Liver (tissue), 9 donors: ENCODE measurements around the gene SNX18. TPM values are rescaled to one million over a fixed set of nuclear protein-coding genes. Genes with fewer than 3 reads are reported as not detected.

Experiments
- DNase-seq: peaks from one replicate; pipeline ENCODE4 v3.0.0-alpha.2; 2017; ENCODE audit warnings: low spot score
- H3K27ac ChIP-seq, 2 donors: one replicate each; pipeline ENCODE4 v1.7.0; 2013; ENCODE audit warnings: inconsistent platforms in 2 of 2, low read length in 2 of 2, control low read depth in 1 of 2, low read depth in 1 of 2, mild to moderate bottlenecking in 1 of 2
- H3K27me3 ChIP-seq, 4 donors: one replicate each; pipeline versions ENCODE4 v1.6.1 to v1.7.0; 2013; ENCODE audit warnings: low read length in 3 of 4, inconsistent platforms in 1 of 4, mild to moderate bottlenecking in 1 of 4, moderate library complexity in 1 of 4; ENCODE audit not compliant: control insufficient read depth in 4 of 4, insufficient read depth in 4 of 4
- H3K36me3 ChIP-seq, 4 donors: one replicate each; pipeline versions ENCODE4 v1.6.1 to v1.7.0; 2013; ENCODE audit warnings: low read length in 3 of 4, mild to moderate bottlenecking in 3 of 4, low read depth in 1 of 4, moderate library complexity in 1 of 4; ENCODE audit not compliant: control insufficient read depth in 4 of 4, insufficient read depth in 3 of 4
- H3K4me1 ChIP-seq, 4 donors: one replicate each; pipeline versions ENCODE4 v1.6.1 to v1.7.0; 2013; ENCODE audit warnings: low read length in 3 of 4, mild to moderate bottlenecking in 3 of 4, moderate library complexity in 1 of 4; ENCODE audit not compliant: control insufficient read depth in 4 of 4, insufficient read depth in 4 of 4
- H3K4me3 ChIP-seq, 3 donors: one replicate each; pipeline versions ENCODE4 v1.6.1 to v1.7.0; 2013; ENCODE audit warnings: low read length in 3 of 3, control low read depth in 1 of 3, low read depth in 1 of 3, mild to moderate bottlenecking in 1 of 3
- H3K9ac ChIP-seq, 2 donors: one replicate each; pipeline ENCODE4 v1.7.0; 2013; ENCODE audit warnings: low read length in 2 of 2, mild to moderate bottlenecking in 2 of 2, moderate library complexity in 2 of 2, control low read depth in 1 of 2, low read depth in 1 of 2
- H3K9me3 ChIP-seq, 4 donors: one replicate each; pipeline versions ENCODE4 v1.6.1 to v1.7.0; 2013; ENCODE audit warnings: low read length in 3 of 4; ENCODE audit not compliant: control insufficient read depth in 4 of 4
- EGR1 ChIP-seq, 2 donors: IDR thresholded peaks; 2 replicates each; pipeline ENCODE4 v1.6.1; 2016 to 2018; ENCODE audit warnings: antibody characterized with exemption in 2 of 2, low read depth in 2 of 2
- HNF4A ChIP-seq, 2 donors: conservative IDR thresholded peaks; 2 replicates each; pipeline ENCODE4 v1.6.1; 2016; ENCODE audit warnings: antibody characterized with exemption in 2 of 2, mild to moderate bottlenecking in 2 of 2
- HNF4G ChIP-seq: IDR thresholded peaks from 2 replicates; pipeline ENCODE4 v1.6.1; 2016; ENCODE audit warnings: antibody characterized with exemption
- RAD21 ChIP-seq, 2 donors: IDR thresholded peaks; 2 replicates each; pipeline ENCODE4 v1.6.1; 2016; ENCODE audit warnings: antibody characterized with exemption in 2 of 2, mild to moderate bottlenecking in 2 of 2
- polyA plus RNA-seq, 2 donors: library from polyadenylated mRNA; stranded (reverse) in 1 of 2; unstranded in 1 of 2; fragments of 200-250 nt in 1 of 2; fragments of >200 nt in 1 of 2; fragmentation: Nextera tagmentation in 1 of 2; extraction: Ambion mirVana in 1 of 2; gene quantifications; one replicate each; pipeline versions ENCODE4 v1.2.1 to v1.2.3, GENCODE V29; 2013 to 2015
- total RNA-seq, 2 donors: library from RNA; depleted of rRNA; stranded (reverse); fragments of >200 nt; gene quantifications; one replicate each; pipeline ENCODE4 v1.2.3, GENCODE V29; 2014
- donor health status: healthy.
- donor health status: healthy.
- donor health status: healthy.
- donor health status: healthy.
- donor health status: healthy.

SNX18 gene
- total and polyA plus RNA-seq, 4 donors, result 4.9 to 32.5 (median 12.6) TPM

- no peak overlapping the region for H3K27ac ChIP-seq
- no peak for DNase-seq
Observed at GRCh38 chr5:54595721-54596120, 78.2 kb downstream of the SNX18 start.

More at GRCh38 chr5:54595721-54596120, 78.2 kb downstream of the SNX18 start:
- Histone ChIP-seq H3K4me1 (no peaks in the 10 kb centered on the region), H3K4me3 (no peak overlapping the region), H3K36me3 (no peaks in the 10 kb centered on the region), H3K9ac (no peak overlapping the region), H3K9me3 (peaks cover 0 to 4% (median 0%) of the 10 kb centered on the region in 4 donors), H3K27me3 (no peaks in the 10 kb centered on the region)
- TF ChIP-seq RAD21 (IDR thresholded peaks at IDR 0.05) (no peak), EGR1 (IDR thresholded peaks at IDR 0.05; ENCODE audit: low read depth in 2 of 2) (no peak), HNF4G (no peak), HNF4A (conservative IDR thresholded peaks at IDR 0.05) (no peak)

Other genes starting within 250 kb of the SNX18 start
- 10 to 100 TPM; 19.8 to 24.8 TPM for gene ARL15, start 207.2 kb upstream of the SNX18 start, total RNA-seq
- 1 to 10 TPM; 5.0 to 6.8 TPM for gene ARL15, start 207.2 kb upstream of the SNX18 start, polyA plus RNA-seq
- gene HSPB3, start 62.1 kb upstream of the SNX18 start, total RNA-seq, result under 1 TPM in 1 of 2 donors, not detected in 1; 0.17 TPM
- gene HSPB3, start 62.1 kb upstream of the SNX18 start, polyA plus RNA-seq, result not detected